NB4 (cell line): ENCODE measurements around the gene PITPNC1.

Source experiments
- CTCF ChIP-seq: IDR thresholded peaks from one replicate; pipeline ENCODE4 v1.5.1; 2012; ENCODE audit warnings: low read depth, low read length
- POLR2A ChIP-seq: IDR thresholded peaks from 2 replicates; pipeline ENCODE4 v1.6.1; 2011; ENCODE audit warnings: mild to moderate bottlenecking; ENCODE audit not compliant: insufficient read length; ENCODE audit errors: extremely low read depth

- no peak for TF ChIP-seq CTCF
- TF ChIP-seq POLR2A: no peak
Observed at GRCh38 chr17:67379251-67379630, 2.2 kb downstream of the PITPNC1 start.
